GM12872 (cell line): ENCODE measurements around the gene GGT6.

Experiments
- TF ChIP-seq, protein P1 (sequence below): IDR thresholded peaks from 3 replicates; pipeline ENCODE4 v1.5.1; 2011; ENCODE audit warnings: low read depth, mild to moderate bottlenecking, low read length, moderate library complexity; ENCODE audit not compliant: insufficient read depth

The GGT6 gene

GRCh38 chr17:4560421-4560820 lies at the start of gene GGT6:
Gene GGT6 (minus strand): TSS chr17:4560577. CDS start chr17:4560521, 56 bp downstream.
- TF ChIP-seq, protein P1, sequence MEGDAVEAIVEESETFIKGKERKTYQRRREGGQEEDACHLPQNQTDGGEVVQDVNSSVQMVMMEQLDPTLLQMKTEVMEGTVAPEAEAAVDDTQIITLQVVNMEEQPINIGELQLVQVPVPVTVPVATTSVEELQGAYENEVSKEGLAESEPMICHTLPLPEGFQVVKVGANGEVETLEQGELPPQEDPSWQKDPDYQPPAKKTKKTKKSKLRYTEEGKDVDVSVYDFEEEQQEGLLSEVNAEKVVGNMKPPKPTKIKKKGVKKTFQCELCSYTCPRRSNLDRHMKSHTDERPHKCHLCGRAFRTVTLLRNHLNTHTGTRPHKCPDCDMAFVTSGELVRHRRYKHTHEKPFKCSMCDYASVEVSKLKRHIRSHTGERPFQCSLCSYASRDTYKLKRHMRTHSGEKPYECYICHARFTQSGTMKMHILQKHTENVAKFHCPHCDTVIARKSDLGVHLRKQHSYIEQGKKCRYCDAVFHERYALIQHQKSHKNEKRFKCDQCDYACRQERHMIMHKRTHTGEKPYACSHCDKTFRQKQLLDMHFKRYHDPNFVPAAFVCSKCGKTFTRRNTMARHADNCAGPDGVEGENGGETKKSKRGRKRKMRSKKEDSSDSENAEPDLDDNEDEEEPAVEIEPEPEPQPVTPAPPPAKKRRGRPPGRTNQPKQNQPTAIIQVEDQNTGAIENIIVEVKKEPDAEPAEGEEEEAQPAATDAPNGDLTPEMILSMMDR, result no peak

- TF ChIP-seq, protein P1, result no peak
Observed at GRCh38 chr17:4610162-4610561, 49.8 kb upstream of the GGT6 start.

- TF ChIP-seq, protein P1, result no peak
Observed at GRCh38 chr17:4609761-4610160, 49.4 kb upstream of the GGT6 start.

DNA sequence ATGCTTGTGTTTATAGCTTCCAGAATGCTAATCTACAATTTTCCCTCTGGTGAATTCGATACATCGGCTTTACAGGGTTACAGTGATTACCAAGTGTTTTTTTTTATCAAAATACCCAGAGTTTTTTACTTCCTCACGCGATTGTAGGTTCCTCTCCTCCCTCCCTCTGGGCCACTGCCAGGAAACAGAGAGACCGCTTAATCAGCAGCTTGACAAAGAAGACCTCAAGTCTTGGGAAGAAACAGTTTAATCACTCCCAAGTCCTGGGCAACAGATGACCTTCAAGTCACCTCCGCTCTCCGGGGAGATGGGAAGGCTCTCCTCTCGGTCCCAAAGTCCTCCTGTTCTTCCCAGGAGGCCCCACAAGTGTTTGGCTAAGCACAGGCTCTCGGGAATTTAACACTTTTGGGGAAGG lies 47.4 kb upstream of the GGT6 start:
- TF ChIP-seq, protein P1, result no peak

DNA sequence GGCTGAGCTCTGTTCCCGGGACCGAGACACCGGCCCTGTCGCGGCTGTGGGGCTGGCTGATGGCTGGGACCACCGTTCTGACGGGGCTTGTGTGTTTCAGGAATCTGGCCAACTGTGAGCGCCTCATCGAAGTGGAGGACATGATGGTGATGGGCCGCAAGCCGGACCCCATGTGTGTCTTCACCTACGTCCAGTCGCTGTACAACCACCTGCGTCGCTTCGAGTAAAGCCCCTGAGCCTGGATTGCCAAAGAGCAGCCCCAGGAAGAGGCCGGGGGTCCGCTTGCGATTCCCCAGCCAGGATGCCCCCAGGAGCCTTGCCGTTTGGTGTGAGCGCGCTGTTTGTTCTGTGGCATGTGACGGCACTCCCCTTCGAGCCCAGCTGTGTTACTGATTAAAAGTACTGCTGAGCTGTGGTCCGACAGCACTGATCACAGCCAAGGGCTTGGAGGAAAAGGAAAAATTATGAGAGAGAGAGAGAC lies 46.9 kb upstream of the GGT6 start:
- TF ChIP-seq, protein P1, result no peak

DNA sequence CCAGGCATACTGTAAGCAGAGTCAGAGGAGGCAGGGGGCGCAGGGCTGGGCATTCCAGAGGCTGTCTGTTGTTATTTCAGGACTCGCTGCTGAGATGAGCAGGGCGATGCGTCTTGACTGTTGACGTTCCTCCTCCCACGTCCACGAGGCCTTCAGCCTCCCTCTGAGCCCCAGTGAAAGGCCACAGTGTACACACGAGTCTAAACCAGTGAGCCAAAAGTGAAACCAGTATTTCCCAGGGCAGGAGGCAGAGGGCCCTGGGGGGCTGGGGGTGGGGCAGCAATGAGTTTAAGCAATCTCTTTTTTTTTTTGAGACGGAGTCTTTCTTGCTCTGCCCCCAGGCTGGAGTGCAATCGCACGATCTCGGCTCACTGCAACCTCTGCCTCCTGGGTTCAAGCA lies 45.4 kb upstream of the GGT6 start:
- TF ChIP-seq, protein P1, result no peak

DNA sequence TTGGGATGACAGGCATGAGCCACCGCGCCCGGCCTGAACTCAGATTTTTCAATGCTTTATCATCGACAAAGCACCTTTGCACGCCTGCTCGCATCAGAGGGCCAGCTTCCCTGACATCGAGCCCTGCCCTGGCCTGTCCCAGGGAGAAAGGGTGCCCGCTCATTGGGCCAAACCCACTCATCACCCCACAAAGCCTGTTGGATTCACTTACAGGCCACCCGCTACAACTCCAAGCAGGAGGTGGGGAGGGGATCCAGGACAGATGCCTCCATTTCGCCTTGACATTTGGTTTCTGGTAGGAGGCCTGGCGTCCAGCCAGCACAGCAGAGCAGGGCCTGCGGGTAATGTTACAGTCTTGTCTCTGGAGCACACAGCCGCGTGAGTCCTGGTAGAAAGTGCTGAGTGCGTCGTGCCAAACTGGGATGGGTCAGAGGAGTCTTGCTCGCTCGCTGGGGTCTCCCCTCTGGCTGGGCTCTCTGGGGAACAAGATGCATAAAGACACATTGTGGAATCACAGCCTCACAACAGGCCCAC lies 43.8 kb upstream of the GGT6 start:
- TF ChIP-seq, protein P1, result no peak
